ENCODE data around the gene CHMP5.

- TF ChIP-seq CTCF (conservative IDR thresholded peaks at IDR 0.05; ENCODE audit: low read length) (no peak), EZH2phosphoT487 (IDR thresholded peaks at IDR 0.05; ENCODE audit: borderline replicate concordance, low read depth, low read length) (no peak)
Measured at GRCh38 chr9:33311953-33312352, 47.1 kb downstream of the CHMP5 start.
